VCaP (cell line): ENCODE measurements around the gene GNAO1.

Experiments used
- H3K27ac ChIP-seq: fragments of 450-650 bp; 2 replicates; pipeline ENCODE4 v1.5.1; 2017
- CTCF ChIP-seq: fragments of 450-650 bp; conservative IDR thresholded peaks from 2 replicates; pipeline ENCODE4 v1.5.1; 2017; ENCODE audit warnings: mild to moderate bottlenecking, moderate library complexity

Gene GNAO1

GRCh38 chr16:56226187-56226586, 34.9 kb downstream of the GNAO1 start:
- no peak overlapping the region for H3K27ac ChIP-seq
- TF ChIP-seq CTCF = no peak

- no peak overlapping the region for H3K27ac ChIP-seq
Observed at GRCh38 chr16:56226845-56227525, 35.7 kb downstream of the GNAO1 start.

GRCh38 chr16:56227936-56228335, 36.6 kb downstream of the GNAO1 start:
- TF ChIP-seq CTCF = no peak
- H3K27ac ChIP-seq = no peak overlapping the region

More at GRCh38 chr16:56226845-56227525, 35.7 kb downstream of the GNAO1 start:
- TF ChIP-seq CTCF = no peak

- H3K27ac ChIP-seq = no peak overlapping the region
- TF ChIP-seq CTCF = no peak
Observed at GRCh38 chr16:56228476-56228875, 37.2 kb downstream of the GNAO1 start.

- TF ChIP-seq CTCF = no peak
- H3K27ac ChIP-seq = no peak overlapping the region
Observed at GRCh38 chr16:56233795-56234566, 42.7 kb downstream of the GNAO1 start.

GRCh38 chr16:56234737-56235136, 43.4 kb downstream of the GNAO1 start:
- H3K27ac ChIP-seq = no peak overlapping the region
- no peak for TF ChIP-seq CTCF

- H3K27ac ChIP-seq = no peak overlapping the region
- TF ChIP-seq CTCF = no peak
Observed at GRCh38 chr16:56237451-56237930, 46.2 kb downstream of the GNAO1 start.
